Activated CD4-positive, alpha-beta T cell treated with anti-CD3 and anti-CD28 coated beads, Interleukin-2, Interleukin-6, amounts not matched to agents 100 ng/mL and 50 ng/mL, durations not matched to agents 16 hours and 8 hours (primary cell): ENCODE measurements around the gene THOC6.
A peak's percentile ranks its signal among the peaks of the same experiment; 100 is the strongest.

Experiments used
- DNase-seq: peaks from one replicate; pipeline ENCODE4 v3.0.0-alpha.2; 2020

Gene THOC6

GRCh38 chr16:3023669-3024478 is at the start of gene THOC6, which contains the start of gene HCFC1R1:
Gene THOC6, plus strand, starts transcription at chr16:3024035. Its CDS starts 292 bp downstream, at chr16:3024327.
Gene HCFC1R1, minus strand, starts transcription at chr16:3023942. Its CDS starts 1 bp downstream, at chr16:3023941.
- DNase-seq: peak; percentile 98

GRCh38 chr16:2974319-2975056 is 49.3 kb upstream of the THOC6 start:
- DNase-seq: no peak

GRCh38 chr16:2975161-2975795 is 48.6 kb upstream of the THOC6 start:
- no peak for DNase-seq

GRCh38 chr16:2976201-2976600 is 47.6 kb upstream of the THOC6 start:
- DNase-seq: no peak

- DNase-seq: no peak
Observed at GRCh38 chr16:2976673-2977072, 47.2 kb upstream of the THOC6 start.

GRCh38 chr16:2977440-2977839 is 46.4 kb upstream of the THOC6 start:
- DNase-seq: no peak

- DNase-seq: peak; percentile 50
Observed at GRCh38 chr16:2979669-2980226, 44.1 kb upstream of the THOC6 start.

GRCh38 chr16:2980227-2981176 is 43.3 kb upstream of the THOC6 start, which contains the start of gene PKMYT1:
Gene PKMYT1, minus strand, starts transcription at chr16:2980446. Its CDS starts 789 bp downstream, at chr16:2979657.
- DNase-seq: peak; percentile 97

- DNase-seq: no peak
Observed at GRCh38 chr16:2981177-2981898, 42.5 kb upstream of the THOC6 start.

- no peak for DNase-seq
Observed at GRCh38 chr16:2981899-2982250, 42.0 kb upstream of the THOC6 start.

GRCh38 chr16:2982402-2982801 is 41.4 kb upstream of the THOC6 start:
- no peak for DNase-seq

- DNase-seq: peak; percentile 89
Observed at GRCh38 chr16:2983706-2984136, 40.1 kb upstream of the THOC6 start.

- no peak for DNase-seq
Observed at GRCh38 chr16:2985462-2985861, 38.4 kb upstream of the THOC6 start.

GRCh38 chr16:2985893-2986355 is 37.9 kb upstream of the THOC6 start:
- DNase-seq: no peak

GRCh38 chr16:2986623-2987188 is 37.1 kb upstream of the THOC6 start:
- no peak for DNase-seq

- no peak for DNase-seq
Observed at GRCh38 chr16:2987286-2987685, 36.5 kb upstream of the THOC6 start.

GRCh38 chr16:2987833-2988232 is 36.0 kb upstream of the THOC6 start:
- DNase-seq: no peak

- DNase-seq: no peak
Observed at GRCh38 chr16:2988590-2989099, 35.2 kb upstream of the THOC6 start.

GRCh38 chr16:2990891-2991290 is 32.9 kb upstream of the THOC6 start:
- no peak for DNase-seq

GRCh38 chr16:2991566-2992261 is 32.1 kb upstream of the THOC6 start:
- no peak for DNase-seq
